Endothelial cell of umbilical vein (primary cell): ENCODE measurements around the gene KRT86. TPM values are rescaled to one million over a fixed set of nuclear protein-coding genes. Genes with fewer than 3 reads are reported as not detected.
A peak's percentile ranks its signal among the peaks of the same experiment; 100 is the strongest.

Source experiments
- BruUV-seq: library from RNA; stranded (reverse); fragments of 400-500 nt; replicated peaks from 2 replicates; lab custom pipeline; 2021; lab: Mats Ljungman, UMichigan
- CTCF ChIA-PET: fragments of 300-600, 350-600 bp; sonication (Branson Sonifier 250); formaldehyde crosslinking; loops from one replicate; lab custom pipeline; 2021; ENCODE audit warnings: antibody characterized with exemption, inconsistent platforms; lab: Charles Lee
- POLR2A ChIA-PET: fragments of 300-600, 350-600 bp; sonication (Branson Sonifier 250); formaldehyde crosslinking; loops from one replicate; lab custom pipeline; 2021; ENCODE audit warnings: antibody characterized with exemption, inconsistent platforms; lab: Charles Lee
- DNase-seq: peaks from one replicate; pipeline ENCODE4 v3.0.0-alpha.2; 2011; ENCODE audit warnings: low read depth, low spot score
- FAIRE-seq: peaks from 2 replicates; lab custom pipeline; 2011; peaks lifted over from hg19 to GRCh38; lab: Jason Lieb, UNC
- H2AFZ ChIP-seq: 2 replicates; pipeline ENCODE4 v1.6.0; 2012; ENCODE audit warnings: low read depth, low read length, control low read depth, inconsistent platforms
- H3K27ac ChIP-seq: 2 replicates; pipeline ENCODE4 v1.5.1; 2011; ENCODE audit warnings: low read depth, mild to moderate bottlenecking, control low read depth, low read length, moderate library complexity; ENCODE audit not compliant: insufficient read depth
- H3K27me3 ChIP-seq, 2 experiments: 2 replicates each; pipeline versions ENCODE4 v1.6.0 to v1.6.1; 2011; ENCODE audit warnings: low read length in 2 of 2, mixed read lengths in 1 of 2; ENCODE audit not compliant: control insufficient read depth in 2 of 2, insufficient read depth in 2 of 2
- H3K36me3 ChIP-seq, 2 experiments: 2 replicates in 1 of 2; 3 replicates in 1 of 2; pipeline ENCODE4 v1.5.1; 2011; ENCODE audit warnings: low read length in 2 of 2, mild to moderate bottlenecking in 1 of 2, moderate library complexity in 1 of 2; ENCODE audit not compliant: control insufficient read depth in 2 of 2, insufficient read depth in 2 of 2; ENCODE audit errors: extremely low read depth in 1 of 2
- H3K4me1 ChIP-seq: 3 replicates; pipeline ENCODE4 v1.5.1; 2011; ENCODE audit warnings: mild to moderate bottlenecking, low read length; ENCODE audit not compliant: control insufficient read depth, insufficient read depth; ENCODE audit errors: extremely low read depth
- H3K4me2 ChIP-seq: 2 replicates; pipeline ENCODE4 v1.6.1; 2011; ENCODE audit warnings: low read length, control low read depth, mixed read lengths; ENCODE audit not compliant: insufficient read depth
- H3K4me3 ChIP-seq, 3 experiments: fragments of 200-600 bp in 1 of 3; sonication (generic), shearing (Covaris generic) in 1 of 3; replicated peaks in 1 of 3; 2 replicates each; pipeline ENCODE4 v1.5.1; 2011 to 2016; ENCODE audit warnings: control low read depth in 3 of 3, low read length in 3 of 3, mild to moderate bottlenecking in 2 of 3, inconsistent platforms in 1 of 3, low read depth in 1 of 3, moderate library complexity in 1 of 3; ENCODE audit not compliant: insufficient read depth in 1 of 3
- H3K79me2 ChIP-seq: 2 replicates; pipeline ENCODE4 v1.6.0; 2012; ENCODE audit warnings: low read length, inconsistent platforms; ENCODE audit not compliant: control insufficient read depth, insufficient read depth
- H3K9ac ChIP-seq: replicated peaks from 2 replicates; pipeline ENCODE3; 2011; ENCODE audit warnings: low read length, control low read depth; ENCODE audit not compliant: insufficient read depth; ENCODE audit errors: extremely low read depth
- H3K9me1 ChIP-seq: replicated peaks from 3 replicates; pipeline ENCODE4 v1.6.0; 2011; ENCODE audit warnings: mild to moderate bottlenecking, low read length; ENCODE audit not compliant: control insufficient read depth, insufficient read depth; ENCODE audit errors: extremely low read depth
- H3K9me3 ChIP-seq: replicated peaks from 2 replicates; pipeline ENCODE4 v1.5.1; 2012; ENCODE audit warnings: low read length, inconsistent platforms; ENCODE audit not compliant: control insufficient read depth, insufficient read depth
- H4K20me1 ChIP-seq: replicated peaks from 2 replicates; pipeline ENCODE3; 2011; ENCODE audit warnings: mild to moderate bottlenecking, low read length; ENCODE audit not compliant: control insufficient read depth, insufficient read depth; ENCODE audit errors: extremely low read depth
- EZH2 ChIP-seq: IDR thresholded peaks from 2 replicates; pipeline ENCODE4 v1.6.1; 2012; ENCODE audit warnings: borderline replicate concordance, low read depth, mild to moderate bottlenecking, moderate library complexity, low read length, inconsistent platforms; ENCODE audit not compliant: severe bottlenecking
- GATA2 ChIP-seq: IDR thresholded peaks from 2 replicates; pipeline ENCODE4 v1.7.0; 2011; ENCODE audit warnings: low read depth, mild to moderate bottlenecking, moderate library complexity, mixed read lengths, low read length; ENCODE audit not compliant: insufficient read length, insufficient read depth
- MAX ChIP-seq: IDR thresholded peaks from 2 replicates; pipeline ENCODE4 v1.6.1; 2011; ENCODE audit not compliant: insufficient read depth, insufficient read length
- POLR2A ChIP-seq: IDR thresholded peaks from 2 replicates; pipeline ENCODE4 v1.6.1; 2012; ENCODE audit warnings: low read depth, mild to moderate bottlenecking, control low read depth, low read length
- POLR2AphosphoS5 ChIP-seq: IDR thresholded peaks from 2 replicates; pipeline ENCODE4 v1.6.1; 2012; ENCODE audit warnings: low read depth, mild to moderate bottlenecking, control low read depth, low read length, moderate library complexity; ENCODE audit not compliant: insufficient read depth
- dilution Hi-C: fragments of 300-500 bp; cut with MboI; formaldehyde crosslinking; loops from one replicate; pipeline ENCODE4 v1.15.0; 2019; ENCODE audit warnings: low sequenced_read_pairs; ENCODE audit not compliant: extremely low pct_ligation_motif_present
- intact Hi-C: fragments of 100-400 bp; cut with micrococcal nuclease; formaldehyde crosslinking; loops from one replicate; pipeline ENCODE4 v1.10.0; 2022
- polyA plus RNA-seq, 4 experiments: library from polyadenylated mRNA; depleted of rRNA in 3 of 4; stranded (reverse) in 3 of 4; unstranded in 1 of 4; fragments of >200 nt; gene quantifications; 2 replicates each; pipeline versions ENCODE4 v1.2.1 to v1.2.3, GENCODE V29; 2011 to 2012; ENCODE audit warnings: missing spikeins in 1 of 4
- total RNA-seq: library from RNA; stranded (reverse); gene quantifications from 2 replicates; pipeline ENCODE4 v1.2.3, GENCODE V29; 2021
- TF ChIP-seq, protein P1 (sequence below), 2 donors: IDR thresholded peaks; 1 replicate in 1 of 2; 2 replicates in 1 of 2; pipeline ENCODE4 v1.5.1; 2011; ENCODE audit warnings: low read length in 2 of 2, mild to moderate bottlenecking in 2 of 2, moderate library complexity in 2 of 2, control low read depth in 1 of 2, inconsistent platforms in 1 of 2, low read depth in 1 of 2; ENCODE audit not compliant: insufficient read depth in 1 of 2; ENCODE audit errors: extremely low read depth in 1 of 2

KRT86 gene
- total and polyA plus RNA-seq, 2 donors (not counting 3 experiments of a cell fraction or from before 2014, with no cell fraction given) = not detected

DNA sequence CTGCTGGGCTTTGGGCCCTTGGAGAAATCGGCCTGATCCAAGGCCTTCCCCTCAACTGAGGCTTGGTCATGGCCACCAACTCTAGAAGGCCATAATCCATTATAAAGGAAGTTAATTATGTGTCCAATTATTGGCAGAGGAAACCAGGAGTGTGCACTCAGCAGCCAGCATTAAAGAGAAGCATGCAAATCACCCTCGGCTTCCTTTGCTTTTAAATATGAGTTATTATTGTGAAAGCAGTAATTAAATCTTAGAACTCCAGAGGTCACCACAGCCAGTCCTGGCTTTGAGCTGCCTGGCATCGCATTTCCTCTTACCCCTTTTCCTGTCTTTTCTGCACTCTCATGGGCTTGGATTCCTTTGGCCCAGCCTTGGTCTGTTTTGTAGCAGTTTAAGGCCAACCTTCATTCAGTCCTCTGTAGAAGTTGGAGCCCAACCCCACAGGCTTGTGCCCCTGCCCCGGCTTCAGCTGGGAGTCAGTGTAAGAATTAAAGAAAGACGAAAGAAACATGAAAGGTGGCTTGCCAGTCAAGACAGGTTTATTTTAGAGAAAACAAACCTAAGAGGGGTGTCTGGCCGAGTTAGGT is 14.7 kb upstream of the KRT86 start:
- FAIRE-seq = no peak
- peaks cover 2% of the 10 kb centered on the region for H3K4me1 ChIP-seq
- no peak for TF ChIP-seq POLR2AphosphoS5
- TF ChIP-seq POLR2A = no peak
- dilution Hi-C loops (no loop called here), intact Hi-C loops (no loop called here)
- no peaks in the 10 kb centered on the region for H3K9me3 ChIP-seq
- H3K4me3 ChIP-seq = no peak overlapping the region
- H3K9ac ChIP-seq = no peak overlapping the region
- BruUV-seq = no TSS peak
- no peak for DNase-seq
- ChIA-PET CTCF (interaction anchor here (0.6 to 2.3 kb wide), 4 partner anchors 11 to 47 kb away, joined by 3 to 20 read pairs (median 7); no protein-coding TSS in a partner anchor), POLR2A (no interaction called here)
- no peaks in the 10 kb centered on the region for H4K20me1 ChIP-seq
- H3K27me3 ChIP-seq = peaks cover 34 to 36% of the 10 kb centered on the region in 2 experiments
- H3K4me2 ChIP-seq = no peak overlapping the region
- H3K36me3 ChIP-seq = no peaks in the 10 kb centered on the region
- H3K27ac ChIP-seq = no peak overlapping the region
- H3K9me1 ChIP-seq = no peaks in the 10 kb centered on the region
- H3K79me2 ChIP-seq = no peaks in the 10 kb centered on the region
- H2AFZ ChIP-seq = no peak overlapping the region

GRCh38 chr12:52260361-52261207 is 13.9 kb upstream of the KRT86 start:
- BruUV-seq = no TSS peak
- POLR2A ChIA-PET = no interaction called here
- Histone ChIP-seq H3K4me3 (no peak overlapping the region), H3K4me2 (no peak overlapping the region), H3K27me3 (peaks cover 35 to 36% of the 10 kb centered on the region in 2 experiments), H3K4me1 (peaks cover 2% of the 10 kb centered on the region), H3K27ac (no peak overlapping the region), H3K9ac (no peak overlapping the region), H3K9me1 (no peaks in the 10 kb centered on the region), H3K79me2 (no peaks in the 10 kb centered on the region), H3K36me3 (no peaks in the 10 kb centered on the region), H3K9me3 (no peaks in the 10 kb centered on the region), H4K20me1 (no peaks in the 10 kb centered on the region), H2AFZ (no peak overlapping the region)
- TF ChIP-seq MAX = no peak
- TF ChIP-seq GATA2 = no peak
- TF ChIP-seq, protein P1, sequence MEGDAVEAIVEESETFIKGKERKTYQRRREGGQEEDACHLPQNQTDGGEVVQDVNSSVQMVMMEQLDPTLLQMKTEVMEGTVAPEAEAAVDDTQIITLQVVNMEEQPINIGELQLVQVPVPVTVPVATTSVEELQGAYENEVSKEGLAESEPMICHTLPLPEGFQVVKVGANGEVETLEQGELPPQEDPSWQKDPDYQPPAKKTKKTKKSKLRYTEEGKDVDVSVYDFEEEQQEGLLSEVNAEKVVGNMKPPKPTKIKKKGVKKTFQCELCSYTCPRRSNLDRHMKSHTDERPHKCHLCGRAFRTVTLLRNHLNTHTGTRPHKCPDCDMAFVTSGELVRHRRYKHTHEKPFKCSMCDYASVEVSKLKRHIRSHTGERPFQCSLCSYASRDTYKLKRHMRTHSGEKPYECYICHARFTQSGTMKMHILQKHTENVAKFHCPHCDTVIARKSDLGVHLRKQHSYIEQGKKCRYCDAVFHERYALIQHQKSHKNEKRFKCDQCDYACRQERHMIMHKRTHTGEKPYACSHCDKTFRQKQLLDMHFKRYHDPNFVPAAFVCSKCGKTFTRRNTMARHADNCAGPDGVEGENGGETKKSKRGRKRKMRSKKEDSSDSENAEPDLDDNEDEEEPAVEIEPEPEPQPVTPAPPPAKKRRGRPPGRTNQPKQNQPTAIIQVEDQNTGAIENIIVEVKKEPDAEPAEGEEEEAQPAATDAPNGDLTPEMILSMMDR (IDR thresholded peaks at IDR 0.05; ENCODE audit: extremely low read depth in 1 of 2, insufficient read depth in 1 of 2, low read depth in 1 of 2, low read length in 2 of 2) = no peak
- TF ChIP-seq EZH2 = no peak
- DNase-seq = peak; percentile 24
- CTCF ChIA-PET = interaction anchor here (0.6 to 2.3 kb wide), 3 partner anchors 11 to 19 kb away, joined by 3 to 8 read pairs (median 3); no protein-coding TSS in a partner anchor
- FAIRE-seq = no peak
- intact Hi-C loops = no loop called here
- dilution Hi-C loops = no loop called here
